ENCODE results near the gene PRICKLE1.

DNA sequence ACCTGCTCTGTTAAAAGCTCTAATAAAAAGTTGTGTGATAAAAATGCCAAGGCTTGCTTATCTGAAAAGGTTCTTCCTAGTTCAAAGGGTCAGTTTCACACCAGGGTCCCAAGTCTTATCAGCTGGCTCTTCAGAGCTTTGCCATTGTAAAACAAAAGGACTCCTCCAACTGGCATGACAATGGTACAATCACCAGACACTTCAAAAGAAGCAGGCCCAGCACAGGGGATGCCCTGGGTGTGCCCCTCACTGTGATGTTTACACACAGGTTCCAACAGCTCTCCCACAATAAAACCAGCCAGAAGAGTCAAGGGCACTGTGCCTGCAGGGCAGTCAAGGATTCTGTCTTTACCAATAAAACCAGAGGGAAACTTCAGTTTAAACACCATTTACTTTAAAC, 78.7 kb downstream of the PRICKLE1 start:
- TF ChIP-seq, protein P1, sequence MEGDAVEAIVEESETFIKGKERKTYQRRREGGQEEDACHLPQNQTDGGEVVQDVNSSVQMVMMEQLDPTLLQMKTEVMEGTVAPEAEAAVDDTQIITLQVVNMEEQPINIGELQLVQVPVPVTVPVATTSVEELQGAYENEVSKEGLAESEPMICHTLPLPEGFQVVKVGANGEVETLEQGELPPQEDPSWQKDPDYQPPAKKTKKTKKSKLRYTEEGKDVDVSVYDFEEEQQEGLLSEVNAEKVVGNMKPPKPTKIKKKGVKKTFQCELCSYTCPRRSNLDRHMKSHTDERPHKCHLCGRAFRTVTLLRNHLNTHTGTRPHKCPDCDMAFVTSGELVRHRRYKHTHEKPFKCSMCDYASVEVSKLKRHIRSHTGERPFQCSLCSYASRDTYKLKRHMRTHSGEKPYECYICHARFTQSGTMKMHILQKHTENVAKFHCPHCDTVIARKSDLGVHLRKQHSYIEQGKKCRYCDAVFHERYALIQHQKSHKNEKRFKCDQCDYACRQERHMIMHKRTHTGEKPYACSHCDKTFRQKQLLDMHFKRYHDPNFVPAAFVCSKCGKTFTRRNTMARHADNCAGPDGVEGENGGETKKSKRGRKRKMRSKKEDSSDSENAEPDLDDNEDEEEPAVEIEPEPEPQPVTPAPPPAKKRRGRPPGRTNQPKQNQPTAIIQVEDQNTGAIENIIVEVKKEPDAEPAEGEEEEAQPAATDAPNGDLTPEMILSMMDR (conservative IDR thresholded peaks at IDR 0.05 in 1 of 2, IDR thresholded peaks at IDR 0.05 in 1 of 2; ENCODE audit: extremely low read depth in 1 of 2, insufficient read depth in 1 of 2, low read depth in 1 of 2, low read length in 2 of 2) = no peak
- no peak for TF ChIP-seq EZH2 (IDR thresholded peaks at IDR 0.05; ENCODE audit: borderline replicate concordance, low read length)
